ENCODE results near the gene PMF1.

GRCh38 chr1:156248323-156248683 is 35.5 kb downstream of the PMF1 start:
- no peak for TF ChIP-seq POLR2A (IDR thresholded peaks at IDR 0.05; ENCODE audit: low read depth, low read length)
- no peak for TF ChIP-seq TAF1 (IDR thresholded peaks at IDR 0.05; ENCODE audit: borderline replicate concordance, low read depth, low read length)
